GM18499 (cell line): ENCODE results near the gene SLC6A11.

Experiments used
- ATAC-seq: cut with Tn5 transposase; IDR thresholded peaks from one replicate; pipeline ENCODE4 v1.9.1; 2021; ENCODE audit warnings: moderate number of reproducible peaks; ENCODE audit not compliant: insufficient read depth, unreplicated experiment

The SLC6A11 gene

GRCh38 chr3:10816019-10816862 lies at the start of gene SLC6A11:
Gene SLC6A11, plus strand, starts transcription at chr3:10816228. Its CDS starts 38 bp downstream, at chr3:10816266.
- no peak for ATAC-seq

DNA sequence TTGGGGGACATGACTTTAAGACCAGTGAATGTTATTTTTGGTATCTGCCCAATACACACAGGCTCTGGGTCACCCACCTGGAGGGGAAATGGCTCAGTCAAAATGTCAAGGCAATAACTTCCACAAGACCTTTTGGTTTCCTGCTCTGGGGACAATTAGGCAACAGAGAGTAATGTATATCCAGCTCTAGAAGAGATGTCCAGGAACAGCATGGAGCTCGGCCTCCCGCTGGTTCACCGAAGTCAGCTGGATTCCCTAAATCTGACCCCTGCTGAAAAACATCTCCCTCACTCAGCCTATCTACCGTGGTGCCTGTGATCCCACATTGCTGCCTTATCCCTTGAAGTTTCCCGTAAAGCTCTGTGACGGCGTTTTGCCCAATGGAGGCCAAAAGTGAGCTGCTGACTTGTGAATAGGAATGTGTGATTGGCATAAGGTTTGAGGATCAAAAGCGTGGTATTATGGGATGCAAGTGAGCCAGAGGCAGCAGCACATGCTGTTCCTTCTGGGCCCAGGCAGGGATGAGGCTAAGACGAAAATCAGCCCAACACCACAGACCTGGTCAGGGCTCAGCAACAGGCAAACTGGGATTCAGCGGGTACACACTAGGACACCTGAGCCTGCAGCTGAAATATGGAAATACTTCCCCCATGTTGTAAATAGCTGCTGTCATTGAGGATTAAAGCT lies 47.2 kb upstream of the SLC6A11 start:
- ATAC-seq = no peak

DNA sequence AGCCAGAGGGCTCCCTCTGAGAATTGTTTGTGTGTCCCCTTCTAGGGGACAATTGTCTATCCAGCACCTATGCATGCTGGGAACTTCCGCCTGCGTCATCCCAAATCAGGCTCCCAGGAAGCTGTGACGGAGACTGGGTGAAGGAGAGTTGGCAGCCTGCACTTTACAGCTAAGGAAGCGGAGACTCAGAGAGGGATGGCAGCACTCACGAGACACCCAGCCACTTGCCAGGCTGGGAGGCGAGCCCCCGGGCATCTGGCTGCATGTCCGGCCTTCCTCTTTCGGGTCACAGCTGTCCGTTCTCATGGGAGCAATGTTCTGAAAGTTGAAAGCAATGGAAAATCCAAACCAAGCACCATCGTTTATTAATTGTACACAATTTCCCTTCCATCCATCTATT lies 45.5 kb upstream of the SLC6A11 start:
- no peak for ATAC-seq

- no peak for ATAC-seq
Observed at GRCh38 chr3:10770981-10771380, 45.0 kb upstream of the SLC6A11 start.

GRCh38 chr3:10771486-10772270 lies 44.4 kb upstream of the SLC6A11 start:
- no peak for ATAC-seq

DNA sequence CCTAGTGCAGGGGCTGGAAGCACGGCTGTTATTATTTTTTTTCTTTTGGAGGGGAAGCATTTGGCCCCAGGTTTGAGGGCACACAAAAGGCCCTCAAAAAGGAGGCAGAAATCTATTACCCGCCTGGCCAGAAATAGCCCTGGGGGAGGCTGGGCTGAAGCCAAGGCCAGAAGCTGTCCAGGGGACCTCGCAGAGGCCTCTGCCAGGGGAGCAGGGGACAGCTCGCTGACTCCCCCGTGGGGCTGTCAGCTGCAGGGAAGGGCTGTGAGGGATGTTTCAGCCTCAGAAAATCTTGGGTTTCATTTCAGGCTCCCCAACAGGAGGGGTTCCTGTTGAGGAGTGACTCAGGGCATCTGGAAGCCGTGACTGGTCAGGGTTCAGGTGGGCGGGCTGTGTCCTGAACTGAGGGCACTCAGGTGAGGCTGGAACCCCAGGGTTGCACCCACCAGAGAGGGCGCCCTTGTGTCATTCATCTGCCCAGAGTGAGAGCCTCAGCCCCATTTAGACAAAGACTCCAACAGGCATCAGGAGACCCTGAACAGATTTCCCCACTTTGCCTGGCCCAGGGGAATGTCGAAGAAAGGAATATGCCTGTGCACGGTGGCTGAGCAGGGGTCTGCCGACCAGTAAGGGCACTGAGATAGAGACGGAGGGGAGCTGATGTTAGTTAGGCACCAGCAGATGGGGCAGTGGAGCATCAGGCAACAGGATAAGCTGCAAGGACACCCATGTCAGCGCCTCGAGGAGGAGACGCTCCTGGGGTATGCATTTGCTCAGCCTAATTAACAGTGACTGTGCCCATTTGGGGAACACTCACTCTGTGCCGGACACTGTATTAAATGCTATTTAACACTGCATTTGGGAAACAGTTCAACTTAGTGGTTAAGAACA lies 43.5 kb upstream of the SLC6A11 start:
- no peak for ATAC-seq

DNA sequence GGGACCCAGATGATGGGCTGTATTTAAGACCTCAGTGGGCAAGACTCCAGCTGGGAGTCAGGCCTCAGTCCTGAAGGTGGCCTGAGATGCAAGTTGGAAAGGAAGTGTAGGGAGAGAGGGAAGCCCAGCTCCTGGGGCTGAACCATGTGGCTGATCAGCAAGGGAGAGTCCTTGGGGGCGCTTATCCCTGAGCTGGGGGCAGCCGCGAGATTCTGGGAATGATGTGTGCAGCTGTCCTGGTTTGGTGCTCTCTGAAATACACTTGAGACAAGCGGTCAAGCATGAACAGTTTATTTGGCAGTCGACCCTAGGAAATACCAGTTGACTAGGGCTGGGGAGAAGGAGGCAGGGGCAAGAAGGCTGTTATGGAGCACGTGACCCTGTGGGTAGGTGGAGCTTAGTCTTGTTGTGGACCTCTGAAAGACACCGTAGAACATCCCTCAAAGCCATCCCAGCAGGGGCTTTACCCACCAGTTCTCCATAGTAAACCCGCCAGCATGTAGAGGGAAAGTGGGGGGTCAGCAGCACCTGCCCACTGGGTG lies 41.8 kb upstream of the SLC6A11 start:
- no peak for ATAC-seq

- no peak for ATAC-seq
Observed at GRCh38 chr3:10774825-10775224, 41.2 kb upstream of the SLC6A11 start.

GRCh38 chr3:10775259-10775658 lies 40.8 kb upstream of the SLC6A11 start:
- no peak for ATAC-seq

GRCh38 chr3:10775828-10776227 lies 40.2 kb upstream of the SLC6A11 start:
- no peak for ATAC-seq

GRCh38 chr3:10777627-10778026 lies 38.4 kb upstream of the SLC6A11 start:
- no peak for ATAC-seq

- no peak for ATAC-seq
Observed at GRCh38 chr3:10778492-10779292, 37.3 kb upstream of the SLC6A11 start.

- ATAC-seq = no peak
Observed at GRCh38 chr3:10779293-10779805, 36.7 kb upstream of the SLC6A11 start.

DNA sequence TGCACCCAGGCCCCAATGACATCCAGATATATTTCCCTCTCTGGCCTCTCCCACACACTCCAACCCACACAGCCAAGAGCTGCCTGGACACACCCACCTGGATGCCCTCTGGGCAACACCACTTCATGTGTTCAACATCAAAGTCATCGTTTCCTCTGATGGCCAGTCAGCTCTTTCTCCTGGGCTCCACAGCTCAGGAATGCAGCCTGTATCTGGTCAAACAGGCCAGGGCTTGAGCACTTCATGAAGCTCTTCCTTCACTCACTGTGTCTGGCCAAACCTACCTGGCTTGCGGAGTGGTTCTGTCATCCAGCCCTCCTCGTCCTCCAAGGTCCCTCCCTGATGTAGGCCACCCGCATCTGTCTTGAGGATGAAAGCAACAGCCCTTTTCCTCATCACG lies 35.8 kb upstream of the SLC6A11 start:
- no peak for ATAC-seq

DNA sequence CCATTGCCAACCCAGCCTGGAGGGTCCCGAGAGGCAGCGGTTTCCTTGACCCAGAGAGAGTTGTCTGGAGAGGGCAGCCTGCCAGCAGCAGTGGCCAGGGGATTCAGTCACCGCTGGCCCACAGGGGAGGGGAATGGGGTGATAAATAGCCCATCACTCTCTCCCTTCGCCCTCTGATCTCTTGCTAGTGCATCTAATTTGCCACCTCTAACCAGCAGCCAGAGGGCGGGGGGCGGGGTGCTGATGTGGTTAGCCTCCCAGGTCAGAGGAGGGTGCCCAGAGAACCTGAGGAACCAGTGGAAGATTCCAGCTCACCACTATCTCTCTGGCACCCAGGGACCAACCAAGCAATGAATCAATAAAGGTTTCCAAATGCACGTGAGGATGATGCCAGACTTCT lies 35.1 kb upstream of the SLC6A11 start:
- no peak for ATAC-seq

DNA sequence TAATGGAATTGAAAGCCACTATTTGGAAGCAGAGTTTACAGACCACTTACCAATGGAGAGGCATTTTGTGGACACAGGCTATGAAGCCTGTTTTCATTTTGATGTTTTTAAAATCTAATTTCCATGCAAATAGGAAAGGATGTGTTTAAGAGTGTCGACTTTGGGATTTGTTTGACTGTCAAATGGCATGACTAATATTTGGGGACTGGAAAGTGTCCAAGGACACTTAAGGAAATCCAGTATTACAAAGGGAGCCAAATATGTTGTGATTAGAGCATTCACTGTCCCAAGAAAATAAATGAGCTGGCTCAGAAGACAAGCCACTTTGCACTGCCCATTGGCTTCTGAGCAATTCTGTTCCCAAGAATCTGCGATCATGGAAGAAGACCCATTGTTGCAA lies 34.0 kb upstream of the SLC6A11 start:
- no peak for ATAC-seq

- ATAC-seq = no peak
Observed at GRCh38 chr3:10783360-10784351, 32.4 kb upstream of the SLC6A11 start.

- ATAC-seq = no peak
Observed at GRCh38 chr3:10786640-10787039, 29.4 kb upstream of the SLC6A11 start.
